NCI-H1105 (cell line): ENCODE results near the gene ERN2.
"Not testable (repeated sequence)": the region's sequence is repeated elsewhere in the genome, so short reads cannot be mapped to it uniquely, and the experiment has no call there.

Source experiments
- DNase-seq: peaks from one replicate; lab custom pipeline; 2025; lab: John Stamatoyannopoulos, UW

The ERN2 gene

DNA sequence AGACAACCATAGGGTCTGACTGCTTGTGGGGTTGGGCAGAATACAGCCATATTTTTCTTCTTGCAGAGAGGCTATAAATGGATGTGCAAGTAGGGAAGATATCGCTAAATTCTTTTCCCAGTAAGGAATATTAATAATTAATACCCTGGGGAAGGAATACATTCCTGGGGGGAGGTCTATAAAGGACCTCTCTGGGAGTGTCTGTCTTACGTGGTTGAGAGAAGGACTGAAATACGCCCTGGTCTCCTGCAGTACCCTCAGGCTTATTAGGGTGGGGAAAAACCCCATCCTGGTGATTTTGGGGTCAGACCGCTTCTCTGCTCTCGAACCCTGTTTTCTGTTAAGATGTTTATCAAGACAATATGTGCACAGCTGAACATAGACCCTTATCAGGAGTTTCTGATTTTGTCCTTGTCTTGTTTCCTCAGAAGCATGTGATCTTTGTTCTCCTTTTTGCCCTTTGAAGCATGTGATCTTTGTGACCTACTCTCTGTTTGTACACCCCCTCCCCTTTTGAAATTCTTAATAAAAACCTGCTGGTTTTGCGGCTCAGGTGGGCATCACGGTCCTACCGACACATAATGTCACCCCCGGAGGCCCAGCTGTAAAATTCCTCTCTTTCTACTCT, 9.7 kb upstream of the ERN2 start:
- DNase-seq: not testable (repeated sequence)

DNA sequence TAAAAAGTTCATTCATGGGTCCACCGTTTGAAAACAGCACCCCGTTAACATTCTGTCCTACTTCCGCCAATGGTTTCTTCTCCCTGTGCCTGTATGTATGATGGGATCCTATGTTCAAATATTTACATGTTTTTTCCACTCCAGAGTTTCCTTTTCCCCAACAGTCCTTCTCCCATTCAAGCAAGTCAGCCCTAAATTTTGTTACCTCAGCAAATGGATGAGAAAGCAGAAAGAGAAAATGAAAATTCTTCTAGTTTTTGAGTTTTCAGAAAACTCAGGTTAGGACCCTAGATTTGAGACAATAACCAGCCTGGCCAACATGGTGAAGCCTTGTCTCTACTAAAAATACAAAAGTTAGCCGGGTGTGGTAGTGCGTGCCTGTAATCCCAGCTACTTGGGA, 3.5 kb upstream of the ERN2 start:
- DNase-seq: no peak

DNA sequence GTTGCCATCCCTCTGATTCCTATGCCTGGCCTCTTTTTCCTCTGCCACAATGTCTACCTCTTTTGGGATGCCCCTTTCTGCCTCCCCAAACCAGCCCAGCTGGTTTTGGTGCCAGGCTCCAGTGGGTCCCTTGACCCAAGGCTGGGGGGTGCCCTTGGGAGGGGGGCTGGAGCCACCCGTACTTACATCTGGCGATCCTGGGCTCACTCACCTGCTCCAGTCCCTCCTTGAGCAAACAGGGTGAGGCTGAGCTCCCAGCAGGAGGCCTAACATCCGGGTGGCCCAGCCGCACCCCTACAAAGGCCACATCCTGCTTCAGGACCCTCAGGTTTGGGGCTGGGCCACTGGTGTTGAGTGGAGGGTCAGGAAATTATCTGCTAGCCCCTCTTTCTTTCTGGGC, 1.2 kb downstream of the ERN2 start:
- DNase-seq: no peak

DNA sequence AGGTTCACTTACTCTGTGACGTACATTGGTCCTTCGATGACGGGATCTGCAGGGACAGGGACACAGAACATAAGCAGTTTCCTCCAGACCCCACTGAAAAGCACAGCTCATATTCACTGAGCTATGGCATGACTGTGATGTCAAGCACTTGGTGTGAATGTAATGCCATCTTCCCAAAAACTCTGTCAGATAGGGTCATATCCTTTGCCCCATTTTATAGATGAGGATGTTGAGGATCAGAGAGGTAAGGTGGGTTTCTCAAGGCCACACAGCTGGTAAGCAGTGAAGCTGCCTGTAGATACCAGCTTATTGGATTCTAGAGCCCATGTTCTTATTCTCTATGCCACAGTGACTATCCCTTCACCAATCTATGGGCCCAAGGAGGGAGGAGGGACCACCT, 2.5 kb downstream of the ERN2 start:
- DNase-seq: no peak

DNA sequence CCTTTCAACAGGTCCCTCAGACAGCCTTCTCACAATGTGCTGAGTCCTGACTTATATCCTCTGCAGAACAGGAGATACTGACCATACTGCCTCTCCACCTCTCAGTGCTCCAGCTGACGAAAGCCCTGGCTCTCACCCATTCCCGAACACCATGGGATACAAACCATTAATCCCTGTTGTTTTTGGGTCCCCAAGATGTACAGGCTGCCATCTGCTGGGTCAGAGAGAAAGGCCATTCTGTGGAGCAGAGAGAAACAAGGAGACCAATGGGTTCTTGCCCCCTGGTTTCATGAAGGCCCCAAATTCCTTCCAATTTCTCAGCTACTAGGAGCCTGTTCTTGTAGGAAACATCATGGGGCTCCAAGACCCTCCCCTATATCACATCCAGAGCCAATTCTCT, 3.0 kb downstream of the ERN2 start:
- no peak for DNase-seq

DNA sequence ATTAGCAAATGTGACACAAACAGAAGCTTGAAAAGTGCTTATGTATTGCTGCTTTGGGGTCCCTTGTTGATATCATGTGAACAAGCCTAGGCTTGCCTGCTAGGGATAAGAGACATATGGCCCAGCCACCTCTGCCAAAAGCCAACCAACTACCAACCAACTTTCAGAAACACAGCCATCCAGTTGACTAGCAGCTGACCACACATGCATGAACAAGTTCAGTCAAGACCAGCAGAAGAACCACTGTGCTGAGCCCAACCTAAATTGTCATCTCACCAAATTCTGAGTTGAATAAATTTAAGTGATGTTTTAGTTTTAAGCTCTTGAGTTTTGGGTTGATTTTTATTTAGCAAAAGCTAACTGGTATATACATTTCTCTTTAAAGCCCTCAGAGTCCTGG, 3.5 kb downstream of the ERN2 start:
- DNase-seq: peak; percentile 6

DNA sequence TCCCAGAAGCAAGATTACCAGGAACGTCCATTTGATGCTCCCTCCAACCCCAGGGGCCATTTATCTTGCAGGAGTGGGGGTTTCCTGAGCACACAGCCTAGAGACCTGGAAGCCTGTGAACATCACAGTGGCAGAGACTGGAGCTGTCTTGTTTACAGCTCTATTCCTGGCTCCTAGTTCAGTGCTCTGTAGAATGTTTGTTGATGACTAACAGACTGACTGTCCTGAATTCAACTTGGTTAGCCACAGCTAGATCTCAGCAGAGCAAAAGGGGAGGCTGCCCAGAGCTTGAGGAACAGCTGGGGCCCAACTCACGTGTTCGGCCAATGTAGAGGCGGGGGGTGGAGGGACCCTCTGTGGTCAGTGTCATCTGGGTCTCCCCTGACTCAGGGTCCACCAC, 6.6 kb downstream of the ERN2 start:
- DNase-seq: no peak

DNA sequence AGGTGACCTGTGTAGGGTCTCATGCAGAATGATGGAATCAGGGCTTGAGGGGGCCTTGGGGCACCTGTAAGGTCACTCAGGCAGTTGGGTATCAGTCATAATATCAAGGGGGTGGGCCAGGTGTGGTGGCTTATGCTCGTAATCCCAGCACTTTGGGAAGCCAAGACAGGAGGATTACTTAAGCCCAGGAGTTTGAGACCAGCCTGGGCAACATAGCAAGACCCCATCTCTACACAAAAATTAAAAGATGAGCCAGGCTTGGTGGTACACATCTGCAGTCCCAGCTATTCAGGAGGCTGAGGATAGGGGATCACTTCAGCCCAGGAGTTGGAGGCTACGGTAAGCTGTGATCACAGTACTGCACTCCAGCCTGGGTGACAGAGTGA, 7.5 kb downstream of the ERN2 start:
- no peak for DNase-seq

DNA sequence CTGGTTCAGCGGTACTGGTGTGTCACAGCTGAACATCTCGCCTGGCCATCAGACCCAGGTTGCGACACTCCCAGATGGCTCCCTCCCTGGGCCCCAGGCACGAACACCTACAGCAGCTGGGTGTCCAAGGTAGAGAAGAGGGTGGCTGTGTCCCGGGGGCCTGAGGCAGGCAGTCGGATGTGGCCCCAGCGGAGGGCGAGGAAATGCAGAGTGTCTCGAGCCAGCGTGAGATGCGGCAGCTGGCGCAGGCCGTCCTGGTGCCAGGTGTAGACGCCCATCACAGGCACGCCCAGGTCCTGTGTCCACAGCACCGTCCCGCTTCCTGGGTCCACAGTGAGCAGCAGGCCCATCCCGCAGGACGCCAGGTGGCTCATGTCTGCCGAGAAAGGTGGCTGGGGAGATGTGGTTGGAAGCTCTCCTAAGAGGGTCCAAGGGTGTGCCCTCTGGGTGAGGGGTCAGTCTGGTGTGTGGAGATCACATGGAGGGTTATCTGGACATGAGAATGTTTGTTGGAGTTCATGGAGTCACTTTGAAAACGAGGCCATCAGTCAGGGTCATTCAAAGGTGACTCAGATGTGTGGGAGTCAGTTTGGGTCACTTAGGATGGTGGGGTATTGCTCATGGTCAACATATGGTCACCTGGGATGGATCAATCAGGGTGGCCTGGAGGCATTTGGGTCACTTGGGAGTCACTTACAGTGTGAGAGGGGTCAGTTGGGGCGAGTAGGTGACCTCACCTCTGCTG, 8.1 kb downstream of the ERN2 start:
- DNase-seq: no peak

DNA sequence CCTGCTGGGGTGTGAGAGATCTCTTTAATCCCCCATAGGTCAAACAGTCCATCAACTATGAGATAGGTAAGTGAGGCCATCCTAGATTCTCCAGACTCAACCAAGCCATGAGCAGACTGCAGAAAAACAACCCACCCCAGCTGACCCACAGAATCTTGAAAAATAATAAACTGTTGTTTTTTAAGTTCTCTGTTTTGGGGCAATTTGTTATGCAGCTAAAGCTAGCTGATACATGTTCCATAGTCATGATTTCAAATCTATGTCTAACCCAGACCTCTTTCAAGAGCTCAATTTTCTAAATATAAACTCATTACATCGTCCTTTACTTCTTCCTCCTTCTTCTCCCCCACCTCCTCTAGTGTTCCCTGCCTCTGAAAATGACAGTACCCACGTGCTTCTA, 10.1 kb downstream of the ERN2 start:
- DNase-seq: no peak

DNA sequence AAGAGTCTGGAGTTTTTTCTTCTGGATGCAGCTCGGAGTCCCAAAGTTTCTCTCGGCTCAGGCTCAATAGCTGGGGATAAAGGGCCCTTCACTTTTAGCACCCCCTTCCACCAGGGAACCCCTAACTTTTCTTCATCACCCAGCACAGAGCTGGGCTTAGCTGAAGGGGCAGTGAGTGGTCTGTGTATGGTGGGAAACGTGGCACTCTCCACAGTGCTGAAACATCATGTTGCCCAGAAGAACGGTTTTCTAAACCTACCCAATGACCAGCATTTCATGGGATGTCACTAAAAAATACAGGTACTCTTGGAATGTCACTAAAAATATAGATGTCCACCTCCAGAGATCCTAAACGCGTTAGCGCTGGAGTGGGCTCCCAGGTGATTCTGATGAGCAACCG, 12.0 kb downstream of the ERN2 start:
- DNase-seq: no peak

DNA sequence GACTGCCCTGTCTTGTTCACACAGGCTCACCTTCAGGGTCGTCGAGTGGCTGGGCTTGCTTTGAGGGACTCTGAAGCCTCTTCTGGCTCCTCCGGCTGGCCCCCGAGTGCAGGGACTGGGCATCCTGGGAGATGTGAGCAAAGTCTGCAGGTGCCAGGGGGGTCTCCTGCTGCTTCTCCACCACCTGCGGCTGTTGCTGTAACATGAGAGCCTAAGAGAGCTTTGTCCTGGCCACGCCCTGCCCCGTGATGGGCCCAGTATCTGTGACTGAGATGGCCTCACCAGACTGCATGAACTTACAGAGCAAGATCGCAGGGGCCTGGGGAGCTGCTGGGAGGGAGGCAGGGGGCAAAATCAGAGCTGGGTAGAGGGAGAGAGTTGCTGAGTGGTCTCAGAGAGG, 12.5 kb downstream of the ERN2 start:
- DNase-seq: no peak

DNA sequence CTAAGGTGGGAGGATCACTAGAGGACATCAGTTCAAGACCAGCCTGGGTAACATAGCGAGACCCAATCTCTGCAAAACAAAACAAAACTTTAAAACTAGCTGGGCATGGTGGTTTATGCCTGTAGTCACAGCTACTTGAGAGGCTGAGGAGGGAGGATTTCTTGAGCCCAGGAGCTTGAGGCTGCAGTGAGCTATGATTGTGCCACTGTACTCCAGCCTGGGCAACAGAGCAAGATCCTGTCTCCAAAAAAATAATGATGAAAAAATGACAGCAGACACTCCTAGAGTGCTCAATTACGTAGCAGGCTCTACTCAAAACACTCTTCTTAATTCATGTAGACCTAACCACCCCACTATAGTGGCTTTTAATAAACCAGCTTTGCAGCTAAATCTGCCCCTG, 12.9 kb downstream of the ERN2 start:
- no peak for DNase-seq

DNA sequence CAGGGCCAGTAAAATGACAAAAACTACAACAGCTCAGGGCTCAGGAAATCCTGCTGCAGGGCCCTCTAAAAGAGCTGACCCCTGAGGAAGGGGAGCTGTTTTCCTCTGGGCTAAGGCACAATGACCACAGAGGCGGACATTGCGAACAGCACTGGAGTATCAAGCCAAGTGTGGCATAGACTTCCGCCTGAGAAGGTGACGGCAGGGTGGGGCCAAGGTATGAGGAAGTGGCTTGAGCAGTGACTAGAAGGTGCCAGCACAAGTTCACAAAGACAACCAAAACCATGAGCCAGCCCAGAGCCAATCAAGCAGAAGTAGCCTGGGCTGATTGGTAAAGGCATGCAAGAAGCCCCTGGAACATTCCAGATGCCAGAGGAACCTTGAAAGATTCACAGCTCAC, 13.9 kb downstream of the ERN2 start:
- DNase-seq: no peak

DNA sequence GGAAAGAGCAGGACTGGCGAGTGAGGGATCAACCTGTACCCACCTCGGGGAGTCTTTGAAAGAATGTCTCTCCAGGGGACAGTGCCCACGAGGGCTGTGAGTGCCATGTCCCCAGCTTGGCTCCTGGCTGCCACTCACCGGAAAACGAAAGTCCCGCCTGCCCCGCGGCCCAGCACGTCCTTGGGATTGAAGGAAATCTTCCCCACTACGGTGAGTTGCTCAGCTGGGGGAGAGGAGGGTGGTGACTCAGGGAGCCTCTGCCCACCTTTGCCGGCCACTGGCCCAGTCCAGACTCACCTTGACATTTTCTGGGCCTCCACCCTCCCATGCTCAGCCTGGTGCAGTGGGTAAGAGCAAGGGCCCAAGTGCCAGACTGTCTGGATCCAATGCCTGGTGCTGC, 17.3 kb downstream of the ERN2 start:
- no peak for DNase-seq

DNA sequence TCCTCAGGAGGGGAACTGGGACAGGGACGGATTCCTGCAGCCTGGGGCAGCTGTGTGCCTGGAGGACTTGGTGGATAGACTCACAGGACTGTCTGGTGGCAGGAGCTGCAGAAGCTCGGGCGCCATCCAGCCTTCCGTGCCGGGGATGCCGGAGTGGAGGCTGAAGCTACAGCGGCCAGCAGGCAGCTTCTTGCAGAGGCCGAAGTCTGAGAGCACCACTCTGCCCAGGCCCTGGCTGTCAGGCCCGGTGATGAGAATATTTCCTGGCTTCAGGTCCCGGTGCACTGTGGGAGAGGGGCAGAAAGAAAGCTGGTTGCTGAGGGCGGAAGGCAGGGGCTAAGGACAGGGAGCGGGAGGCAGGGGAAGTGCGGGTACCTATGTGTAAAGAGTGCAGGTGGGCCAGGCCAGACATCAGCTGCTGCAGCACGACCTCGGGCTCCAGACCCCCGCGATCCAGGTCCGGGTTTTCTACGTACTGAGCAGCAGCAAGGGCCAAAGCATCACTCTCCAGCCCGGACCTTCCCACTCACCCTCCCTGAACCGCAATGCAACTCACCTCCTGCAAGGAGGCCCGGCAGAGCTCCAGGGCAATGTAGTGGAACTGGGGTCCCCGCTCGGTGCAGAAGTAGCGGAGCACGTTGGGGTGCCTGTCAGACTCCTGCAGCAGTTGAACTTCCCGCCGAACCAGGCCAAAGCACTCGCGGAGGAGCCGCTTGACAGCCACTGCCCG, 18.2 kb downstream of the ERN2 start:
- DNase-seq: no peak

DNA sequence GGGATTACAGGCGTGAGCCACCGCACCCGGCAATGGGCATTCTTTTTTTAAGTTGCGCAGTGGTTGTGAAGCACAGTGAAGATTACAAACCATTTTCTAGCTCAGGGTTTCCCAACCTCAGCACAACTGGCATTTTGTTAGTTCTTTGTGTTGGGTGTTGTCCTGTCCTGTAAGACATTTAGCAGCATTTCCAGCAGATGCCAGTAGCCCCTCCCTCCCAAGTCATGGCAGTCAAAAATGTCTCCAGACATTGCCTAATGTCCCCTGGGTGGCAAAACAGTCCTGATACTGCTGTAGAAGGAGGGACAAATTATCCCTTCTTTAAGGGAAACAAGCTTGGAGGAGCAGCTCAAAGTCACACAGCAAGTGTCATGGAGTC, 18.8 kb downstream of the ERN2 start:
- DNase-seq: no peak

DNA sequence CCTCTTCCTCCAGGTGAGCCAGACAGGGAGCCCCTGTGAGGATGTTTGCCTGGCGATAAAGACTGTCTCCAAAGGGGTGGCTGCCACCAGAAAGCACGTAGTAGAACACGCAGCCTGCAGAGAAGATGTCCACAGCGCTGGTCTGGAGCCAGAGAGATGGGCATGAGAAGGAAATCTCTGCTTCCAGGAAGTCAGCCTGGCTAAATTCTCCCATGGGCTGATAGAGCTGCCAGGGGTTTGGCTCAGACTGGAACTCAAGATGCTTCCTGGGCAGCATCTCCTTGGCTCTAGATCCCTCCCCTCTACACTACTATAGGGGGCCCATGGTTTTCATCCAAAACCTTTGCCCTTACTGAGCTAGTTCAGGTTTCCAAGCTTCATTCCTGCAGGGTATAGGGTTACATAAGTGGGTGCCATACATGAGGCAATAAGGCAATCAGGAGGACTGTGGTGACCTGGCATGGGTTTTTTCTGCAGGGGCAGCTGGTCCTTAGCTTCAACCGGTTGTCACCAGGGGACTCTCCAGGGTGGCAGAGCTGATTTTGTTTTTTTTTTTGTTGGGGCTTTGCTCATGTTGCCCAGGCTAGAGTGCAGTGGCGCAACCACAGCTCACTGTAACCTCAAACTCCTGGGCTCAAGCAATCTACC, 20.7 kb downstream of the ERN2 start:
- DNase-seq: no peak

DNA sequence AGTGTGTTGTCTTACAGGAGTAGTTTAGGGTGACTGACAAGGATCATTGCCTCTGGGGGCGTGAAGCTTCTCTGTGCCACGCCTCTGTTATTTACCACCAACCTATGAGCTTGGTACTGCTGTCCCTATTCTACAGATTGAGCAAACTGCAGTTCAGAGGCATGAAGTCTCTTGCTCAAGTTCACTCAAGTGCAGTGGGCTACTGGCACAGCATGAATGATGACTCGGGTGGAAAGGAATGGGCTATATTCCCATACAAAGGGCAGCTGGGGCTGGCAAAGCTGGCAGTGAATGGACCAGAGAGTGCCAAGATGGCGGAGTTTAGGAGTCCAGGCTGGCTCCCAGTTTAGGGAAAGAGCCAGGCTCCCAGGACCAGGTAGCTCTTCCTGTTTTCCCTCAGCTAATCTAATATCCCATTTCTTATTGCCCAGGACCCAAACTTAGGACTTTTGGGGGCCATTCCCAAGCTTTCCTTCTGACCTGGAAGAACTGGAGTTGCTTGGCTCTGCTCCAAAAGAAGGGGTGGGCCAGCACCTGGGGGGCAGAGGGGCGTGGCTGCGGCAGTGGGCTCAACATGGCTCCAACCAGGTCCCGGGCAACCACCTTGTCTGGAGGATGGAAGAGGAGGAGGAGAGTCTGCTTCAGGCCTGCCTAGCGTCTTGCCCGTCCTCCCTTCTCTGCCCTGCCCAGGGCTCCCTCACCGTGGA, 21.4 kb downstream of the ERN2 start:
- DNase-seq: no peak

DNA sequence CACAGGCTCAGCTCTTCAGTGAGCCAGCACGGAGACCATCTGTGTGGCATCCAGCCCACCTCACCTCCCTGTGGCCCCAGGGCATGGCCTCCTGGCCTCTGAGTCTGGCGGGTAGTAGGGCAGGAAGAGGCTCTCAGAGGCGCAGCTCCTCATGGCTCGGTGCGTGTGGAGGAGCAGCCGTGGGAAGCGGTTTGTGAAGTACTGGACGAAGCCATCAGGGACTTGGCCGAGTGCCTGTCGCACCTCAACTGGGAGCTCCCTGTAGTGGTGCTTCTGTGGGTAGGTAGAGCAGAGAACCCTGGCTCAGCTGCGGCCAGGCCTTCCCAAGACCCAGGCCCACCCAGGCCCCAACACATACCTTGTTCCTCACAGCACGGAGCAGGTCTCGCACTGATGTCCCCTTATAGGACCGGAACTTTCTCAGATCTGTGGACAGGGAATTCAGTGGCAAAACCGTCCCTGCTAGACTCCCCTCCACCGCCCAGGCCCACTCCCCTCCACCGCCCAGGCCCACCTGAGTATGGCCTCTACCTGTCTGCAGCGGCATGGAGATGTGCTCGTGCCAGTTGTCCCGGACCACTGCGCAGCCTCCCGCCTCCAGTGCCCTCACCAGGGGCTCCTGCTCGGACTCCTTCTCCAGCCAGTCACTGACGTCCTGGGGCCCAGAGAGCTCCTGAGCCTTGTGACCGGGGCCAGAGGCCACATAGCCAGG, 22.1 kb downstream of the ERN2 start:
- DNase-seq: no peak

DNA sequence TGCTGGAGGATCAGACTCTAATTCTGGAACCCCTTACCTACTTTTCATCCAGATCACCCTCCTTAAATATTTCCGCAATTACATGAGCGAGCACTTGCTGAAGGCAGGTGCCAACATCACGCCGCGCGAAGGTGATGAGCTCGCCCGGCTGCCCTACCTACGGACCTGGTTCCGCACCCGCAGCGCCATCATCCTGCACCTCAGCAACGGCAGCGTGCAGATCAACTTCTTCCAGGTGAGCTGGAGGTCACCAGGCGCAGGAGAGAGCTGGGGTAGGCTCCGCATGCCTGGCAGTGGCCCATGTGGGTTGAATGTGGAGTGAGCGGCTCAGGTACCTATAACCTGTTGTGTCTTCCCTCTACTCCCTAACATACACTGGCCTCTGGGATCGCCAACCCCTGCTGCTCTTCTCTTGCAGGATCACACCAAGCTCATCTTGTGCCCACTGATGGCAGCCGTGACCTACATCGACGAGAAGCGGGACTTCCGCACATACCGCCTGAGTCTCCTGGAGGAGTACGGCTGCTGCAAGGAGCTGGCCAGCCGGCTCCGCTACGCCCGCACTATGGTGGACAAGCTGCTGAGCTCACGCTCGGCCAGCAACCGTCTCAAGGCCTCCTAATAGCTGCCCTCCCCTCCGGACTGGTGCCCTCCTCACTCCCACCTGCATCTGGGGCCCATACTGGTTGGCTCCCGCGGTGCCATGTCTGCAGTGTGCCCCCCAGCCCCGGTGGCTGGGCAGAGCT, 23.4 kb downstream of the ERN2 start:
- DNase-seq: no peak
